ENCODE data around the gene MAVS.

Gene MAVS

DNA sequence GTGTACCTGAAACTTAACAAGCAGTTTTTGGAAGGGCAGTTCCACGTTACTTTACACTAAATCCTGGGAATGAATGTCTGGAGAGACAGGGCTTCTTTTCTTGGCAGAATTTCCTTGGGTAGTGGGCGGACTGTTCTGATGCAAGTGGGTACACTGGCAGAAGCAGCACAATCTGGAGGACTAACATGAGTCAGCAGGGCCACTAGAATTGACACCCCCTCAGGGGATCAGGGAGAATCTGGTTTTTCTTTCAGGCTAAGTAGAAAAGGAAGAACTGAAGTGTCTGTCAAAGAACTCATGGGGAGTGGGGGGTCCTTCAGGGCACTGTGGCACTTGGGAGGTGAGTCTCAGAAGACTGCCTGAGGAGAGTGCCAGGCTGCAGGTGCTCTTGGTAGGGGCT, 77.2 kb downstream of the MAVS start:
- no peaks in the 10 kb centered on the region for H3K9me3 ChIP-seq (ENCODE audit: insufficient read depth, low read depth, low read length)
- H3K4me3 ChIP-seq (ENCODE audit: low read length), result no peak overlapping the region
- no peaks in the 10 kb centered on the region for H3K27me3 ChIP-seq (ENCODE audit: insufficient read depth, low read length)
- no peak overlapping the region for H3K9ac ChIP-seq (ENCODE audit: low read depth, low read length)
- peaks cover 6% of the 10 kb centered on the region for H3K4me1 ChIP-seq (ENCODE audit: insufficient read depth, low read length)
- peaks cover 63% of the 10 kb centered on the region for H3K36me3 ChIP-seq (ENCODE audit: insufficient read depth, low read depth, low read length)
- H3K27ac ChIP-seq (ENCODE audit: low read length), result no peak overlapping the region

DNA sequence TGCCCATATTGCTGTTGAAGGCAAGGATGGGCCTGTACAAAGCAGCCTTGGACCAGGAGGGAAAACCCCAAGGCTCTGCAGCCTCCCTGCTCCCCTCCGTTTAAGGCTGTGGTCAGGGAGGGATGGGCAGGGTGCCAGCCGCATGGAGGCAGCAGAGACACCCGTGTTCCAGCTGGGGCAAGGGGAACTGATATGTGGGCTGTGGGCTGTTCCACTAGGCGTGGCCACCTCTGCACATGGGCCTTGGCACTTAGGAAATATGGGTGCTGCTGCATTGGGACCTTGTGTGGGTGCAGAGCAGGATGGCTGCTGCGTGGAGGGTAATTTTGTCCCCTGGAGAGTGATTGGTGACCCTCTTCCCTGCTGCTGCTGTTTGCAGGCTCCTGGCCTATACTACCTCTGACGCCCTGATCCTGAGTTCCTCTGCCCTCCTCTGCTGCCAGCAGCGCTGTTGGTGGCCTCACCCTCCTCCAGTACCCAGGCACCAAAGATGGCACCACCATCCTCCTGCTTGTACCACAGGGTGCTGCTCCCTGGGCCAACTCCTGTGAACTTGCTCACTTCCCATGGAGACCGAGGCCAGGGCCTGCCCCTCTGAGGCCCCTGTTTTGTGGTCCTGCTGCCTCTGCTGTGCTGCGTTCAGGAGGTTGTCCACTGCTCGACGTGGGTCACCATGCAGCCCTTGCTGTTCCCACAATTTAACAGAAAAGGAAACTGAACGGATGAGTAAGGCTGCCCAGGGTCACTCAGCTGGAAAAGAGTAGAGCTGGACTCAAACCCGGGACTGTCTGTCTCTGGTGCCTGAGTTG, 77.9 kb downstream of the MAVS start:
- Histone ChIP-seq H3K36me3 (ENCODE audit: insufficient read depth, low read depth, low read length) (peaks cover 56% of the 10 kb centered on the region), H3K9ac (ENCODE audit: low read depth, low read length) (no peak overlapping the region), H3K27ac (ENCODE audit: low read length) (no peak overlapping the region)

DNA sequence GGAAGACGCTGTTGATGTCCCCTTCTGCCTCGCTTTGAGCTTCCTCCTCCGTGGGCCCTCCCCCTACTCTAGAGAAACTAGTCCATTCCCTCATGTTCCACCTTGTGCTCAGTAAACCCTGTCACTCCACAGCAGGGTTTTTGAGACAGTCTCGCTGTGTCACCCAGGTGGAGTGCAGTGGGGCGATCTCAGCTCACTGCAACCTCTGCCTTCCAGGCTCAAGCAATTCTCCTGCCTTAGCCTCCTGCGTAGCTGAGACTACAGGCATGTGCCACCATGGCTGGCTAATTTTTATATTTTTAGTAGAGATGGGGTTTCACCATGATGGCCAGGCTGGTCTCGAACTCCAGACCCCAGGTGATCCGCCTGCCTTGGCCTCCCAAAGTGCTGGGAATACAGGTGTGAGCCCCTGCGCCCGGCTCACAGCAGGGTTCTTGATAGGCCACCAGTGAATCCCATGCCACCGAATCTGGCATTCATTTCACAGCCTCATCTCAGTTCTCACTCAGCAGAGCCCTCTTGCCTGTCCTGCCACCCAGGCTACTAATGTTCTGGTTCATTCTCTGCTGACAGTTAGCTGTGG, 78.6 kb downstream of the MAVS start:
- Histone ChIP-seq H3K4me1 (ENCODE audit: insufficient read depth, low read length) (peaks cover 6% of the 10 kb centered on the region), H3K27ac (ENCODE audit: low read length) (no peak overlapping the region), H3K4me3 (ENCODE audit: low read length) (no peak overlapping the region), H3K9me3 (ENCODE audit: insufficient read depth, low read depth, low read length) (no peaks in the 10 kb centered on the region), H3K9ac (ENCODE audit: low read depth, low read length) (no peak overlapping the region), H3K36me3 (ENCODE audit: insufficient read depth, low read depth, low read length) (peaks cover 49% of the 10 kb centered on the region), H3K27me3 (ENCODE audit: insufficient read depth, low read length) (no peaks in the 10 kb centered on the region)

More for the DNA sequence above, 77.9 kb downstream of the MAVS start:
- Histone ChIP-seq H3K9me3 (ENCODE audit: insufficient read depth, low read depth, low read length) (no peaks in the 10 kb centered on the region), H3K4me3 (ENCODE audit: low read length) (no peak overlapping the region), H3K4me1 (ENCODE audit: insufficient read depth, low read length) (peaks cover 6% of the 10 kb centered on the region), H3K27me3 (ENCODE audit: insufficient read depth, low read length) (no peaks in the 10 kb centered on the region)

Data from iPS-20b (cell line).